Neural cell (in vitro differentiated cells): ENCODE measurements around the gene LPAR1. TPM values are rescaled to one million over a fixed set of nuclear protein-coding genes. Genes with fewer than 3 reads are reported as not detected.

Source experiments
- H2AFZ ChIP-seq: fragments of 200-600, 300-800 bp; sonication (generic), shearing (Covaris generic); 2 replicates; pipeline ENCODE4 v1.6.0; 2014; ENCODE audit warnings: low read depth, mild to moderate bottlenecking, antibody characterized with exemption, low read length, moderate library complexity
- H3F3A ChIP-seq: fragments of 200-600 bp; shearing (Covaris generic); 2 replicates; pipeline ENCODE4 v1.6.1; 2016; ENCODE audit warnings: mild to moderate bottlenecking, moderate library complexity, mixed read lengths, antibody characterized with exemption, low read length; ENCODE audit not compliant: insufficient read depth, poor library complexity, severe bottlenecking
- H3K27ac ChIP-seq: fragments of 200-600, 300-800 bp; sonication (generic), shearing (Covaris generic); 2 replicates; pipeline ENCODE4 v1.5.1; 2014; ENCODE audit warnings: mild to moderate bottlenecking, low read length, moderate library complexity
- H3K27me3 ChIP-seq: fragments of 300-800, 200-600 bp; sonication (generic), shearing (Covaris generic); 2 replicates; pipeline ENCODE4 v1.6.0; 2014; ENCODE audit warnings: mild to moderate bottlenecking, low read depth, low read length, moderate library complexity; ENCODE audit not compliant: insufficient read depth
- H3K36me3 ChIP-seq: fragments of 300-800, 200-600 bp; sonication (generic), shearing (Covaris generic); 2 replicates; pipeline ENCODE4 v1.5.1; 2014; ENCODE audit warnings: mild to moderate bottlenecking, antibody characterized with exemption, low read length, moderate library complexity; ENCODE audit not compliant: insufficient read depth
- H3K4me2 ChIP-seq: fragments of 300-800, 200-600 bp; sonication (generic), shearing (Covaris generic); 2 replicates; pipeline ENCODE4 v1.6.0; 2014; ENCODE audit warnings: mild to moderate bottlenecking, low read length
- H3K4me3 ChIP-seq: fragments of 300-800, 200-600 bp; sonication (generic), shearing (Covaris generic); 2 replicates; pipeline ENCODE4 v1.5.1; 2014; ENCODE audit warnings: mild to moderate bottlenecking, low read length, moderate library complexity
- H3K79me2 ChIP-seq: fragments of 200-600 bp; shearing (Covaris generic); replicated peaks from 2 replicates; pipeline ENCODE4 v1.6.0; 2014; ENCODE audit warnings: mild to moderate bottlenecking, low read length, moderate library complexity; ENCODE audit not compliant: insufficient read depth
- H3K9ac ChIP-seq: fragments of 300-800, 200-600 bp; sonication (generic), shearing (Covaris generic); 2 replicates; pipeline ENCODE4 v1.6.1; 2016; ENCODE audit warnings: mild to moderate bottlenecking, low read length, mixed read lengths
- H3K9me2 ChIP-seq: fragments of 200-600 bp; shearing (Covaris generic); 2 replicates; pipeline ENCODE4 v1.6.1; 2016; ENCODE audit warnings: mild to moderate bottlenecking, low read length, mixed read lengths; ENCODE audit not compliant: insufficient read depth
- H3K9me3 ChIP-seq: fragments of 200-600, 300-800 bp; sonication (generic), shearing (Covaris generic); 2 replicates; pipeline ENCODE4 v1.6.1; 2016; ENCODE audit warnings: mild to moderate bottlenecking, mixed run types, low read length, moderate library complexity, mixed read lengths
- H4K20me1 ChIP-seq: fragments of 200-600 bp; shearing (Covaris generic); 2 replicates; pipeline ENCODE4 v1.6.1; 2016; ENCODE audit warnings: mild to moderate bottlenecking, mixed run types; ENCODE audit not compliant: insufficient read depth
- EP300 ChIP-seq: fragments of 450-650 bp; conservative IDR thresholded peaks from 2 replicates; pipeline ENCODE4 v1.6.1; 2014; ENCODE audit warnings: antibody characterized with exemption, mild to moderate bottlenecking, moderate library complexity; ENCODE audit not compliant: poor library complexity, severe bottlenecking
- EZH2 ChIP-seq: fragments of 200-600, 300-800 bp; shearing (Covaris generic), sonication (generic); IDR thresholded peaks from 2 replicates; pipeline ENCODE4 v1.6.1; 2014; ENCODE audit warnings: antibody characterized with exemption, low read length, borderline replicate concordance, mild to moderate bottlenecking; ENCODE audit not compliant: insufficient read depth, poor library complexity, severe bottlenecking
- MXI1 ChIP-seq: fragments of 450-650 bp; conservative IDR thresholded peaks from 2 replicates; pipeline ENCODE4 v1.6.1; 2014; ENCODE audit warnings: antibody characterized with exemption, mild to moderate bottlenecking; ENCODE audit not compliant: poor library complexity, severe bottlenecking
- REST ChIP-seq: IDR thresholded peaks from 2 replicates; pipeline ENCODE4 v1.6.1; 2012; ENCODE audit warnings: borderline replicate concordance
- SMC3 ChIP-seq: fragments of 450-650 bp; conservative IDR thresholded peaks from 2 replicates; pipeline ENCODE4 v1.6.1; 2014; ENCODE audit warnings: antibody characterized with exemption, mild to moderate bottlenecking, moderate library complexity; ENCODE audit not compliant: poor library complexity
- polyA plus RNA-seq: library from polyadenylated mRNA; depleted of rRNA; stranded (reverse); fragments of >200 nt; gene quantifications from 2 replicates; pipeline ENCODE4 v1.2.3, GENCODE V29; 2014

Gene LPAR1
- polyA plus RNA-seq, 1 donor from 2014 or later: 0.54 TPM

DNA sequence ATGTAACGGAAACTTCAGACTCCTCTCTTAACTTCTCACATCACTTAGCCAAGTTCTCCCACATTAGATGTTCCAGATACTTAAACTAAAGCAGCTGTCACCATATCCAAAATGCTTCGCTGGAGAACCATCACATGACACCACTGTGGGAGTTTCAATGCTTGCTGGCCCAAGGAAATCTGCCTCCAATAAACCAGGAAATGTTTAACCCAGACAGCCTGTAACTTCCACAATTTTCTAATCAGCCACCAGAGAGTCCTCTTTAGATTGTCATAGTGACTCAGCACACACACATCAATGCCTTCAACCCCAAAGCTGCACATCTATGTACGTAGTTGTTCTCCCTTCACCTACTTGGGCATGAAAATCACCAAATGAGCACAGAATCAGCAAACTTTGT lies 118.7 kb downstream of the LPAR1 start:
- H3K9me2 ChIP-seq: no peaks in the 10 kb centered on the region
- TF ChIP-seq MXI1 (no peak), EP300 (no peak)
- no peak overlapping the region for H3K4me3 ChIP-seq
- H3K27ac ChIP-seq: no peak overlapping the region
- H3K36me3 ChIP-seq: no peaks in the 10 kb centered on the region
- H2AFZ ChIP-seq: no peak overlapping the region
- H3K4me2 ChIP-seq: no peak overlapping the region
- H3K79me2 ChIP-seq: no peaks in the 10 kb centered on the region
- no peaks in the 10 kb centered on the region for H3K9me3 ChIP-seq
- H3K27me3 ChIP-seq: no peaks in the 10 kb centered on the region
- no peaks in the 10 kb centered on the region for H3F3A ChIP-seq
- H4K20me1 ChIP-seq: no peaks in the 10 kb centered on the region
- H3K9ac ChIP-seq: no peak overlapping the region

- H3K9me2 ChIP-seq: no peaks in the 10 kb centered on the region
- no peaks in the 10 kb centered on the region for H3K27me3 ChIP-seq
- H3K79me2 ChIP-seq: no peaks in the 10 kb centered on the region
- H4K20me1 ChIP-seq: no peaks in the 10 kb centered on the region
- no peak overlapping the region for H3K27ac ChIP-seq
- H3K4me3 ChIP-seq: no peak overlapping the region
- H3K4me2 ChIP-seq: no peak overlapping the region
- H3F3A ChIP-seq: no peaks in the 10 kb centered on the region
- H3K36me3 ChIP-seq: no peaks in the 10 kb centered on the region
- H3K9ac ChIP-seq: no peak overlapping the region
- H2AFZ ChIP-seq: no peak overlapping the region
- H3K9me3 ChIP-seq: no peaks in the 10 kb centered on the region
- TF ChIP-seq EZH2: no peak
- no peak for TF ChIP-seq SMC3
- TF ChIP-seq REST: no peak
- no peak for TF ChIP-seq EP300
Observed at GRCh38 chr9:110919050-110919435, 119.2 kb downstream of the LPAR1 start.

DNA sequence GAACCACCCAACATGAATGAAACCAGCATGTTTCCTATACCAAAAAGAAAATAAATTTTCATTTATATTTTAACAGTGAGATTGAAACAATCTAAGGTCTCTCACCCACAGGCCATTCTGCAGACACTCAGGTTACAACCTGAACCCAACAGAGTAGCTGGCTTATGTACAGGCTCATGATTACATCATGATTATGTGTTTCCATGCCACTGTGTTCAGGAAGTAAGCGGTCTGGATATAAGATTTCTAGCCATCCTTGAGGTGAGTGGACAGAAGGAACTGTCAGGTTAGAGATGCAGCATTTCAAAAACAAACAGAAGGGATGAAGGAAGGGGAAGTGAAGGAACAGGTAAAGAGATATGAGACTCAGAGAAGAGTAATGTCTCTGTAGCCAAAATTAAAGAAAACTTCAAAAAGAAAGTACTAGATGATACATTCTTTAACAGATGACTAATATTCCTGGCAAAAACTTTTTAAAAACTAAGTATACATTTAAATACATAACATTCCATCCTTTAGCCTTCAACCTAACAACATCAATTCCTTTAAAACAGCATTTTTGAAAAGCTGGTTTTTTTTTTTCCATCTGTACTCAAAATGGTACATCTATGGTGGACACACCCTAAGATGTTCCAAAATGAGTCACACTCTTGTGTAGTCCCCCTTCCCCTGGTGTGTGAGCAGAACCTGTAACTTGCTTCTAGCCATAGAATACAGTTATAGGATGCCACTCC lies 119.8 kb downstream of the LPAR1 start:
- H3K27ac ChIP-seq: no peak overlapping the region

More for the DNA sequence above, 119.8 kb downstream of the LPAR1 start:
- H3K27me3 ChIP-seq: no peaks in the 10 kb centered on the region
- no peak overlapping the region for H3K4me2 ChIP-seq
- no peaks in the 10 kb centered on the region for H3K79me2 ChIP-seq
- no peaks in the 10 kb centered on the region for H3K36me3 ChIP-seq
- no peaks in the 10 kb centered on the region for H3K9me3 ChIP-seq
- H2AFZ ChIP-seq: no peak overlapping the region
- no peak for TF ChIP-seq MXI1
- H3F3A ChIP-seq: no peaks in the 10 kb centered on the region
- no peaks in the 10 kb centered on the region for H3K9me2 ChIP-seq
- no peak overlapping the region for H3K9ac ChIP-seq
- H3K4me3 ChIP-seq: no peak overlapping the region
- H4K20me1 ChIP-seq: no peaks in the 10 kb centered on the region
